ENCODE measurements around the gene TGIF2LY.
"Not testable (repeated sequence)": the region's sequence is repeated elsewhere in the genome, so short reads cannot be mapped to it uniquely, and the experiment has no call there.

The TGIF2LY gene

DNA sequence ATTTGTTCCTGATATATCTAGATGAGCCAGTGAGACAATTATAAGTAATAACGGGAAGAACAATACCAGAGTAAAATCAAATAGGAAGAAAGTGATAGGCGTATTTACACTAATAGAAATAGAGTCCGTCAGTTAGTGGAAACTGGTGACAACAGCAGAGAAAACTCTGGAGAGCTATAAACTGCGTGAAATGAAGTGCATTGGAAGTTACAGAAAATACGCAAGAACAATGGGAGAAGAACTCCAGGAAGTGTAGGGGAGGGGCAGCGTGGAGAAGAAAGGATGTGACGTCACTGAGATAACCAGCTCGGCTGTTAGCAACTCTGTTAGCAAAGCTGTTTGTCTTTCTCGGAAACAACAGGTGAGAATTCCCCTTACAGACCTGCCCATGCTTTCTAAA, at the start of gene TGIF2LY:
TSS of gene TGIF2LY (plus strand) at position 301 of the 400 bp plus-strand sequence. CDS start 178 bp downstream, outside the sequence.
- DNase-seq (ENCODE audit: low spot score): not testable (repeated sequence)

All from COLO829 (cell line).